Body of pancreas (tissue), 4 donors: Measurements from ENCODE around the gene ZNF546. TPM values are rescaled to one million over a fixed set of nuclear protein-coding genes. Genes with fewer than 3 reads are reported as not detected.
"Not testable (repeated sequence)": the region's sequence is repeated elsewhere in the genome, so short reads cannot be mapped to it uniquely, and the experiment has no call there.

ENCODE experiments used
- ATAC-seq: fragments of 150-250 bp; one replicate; pipeline ENCODE4 v1.9.1; 2016
- DNase-seq, 4 donors: peaks; one replicate each; pipeline ENCODE4 v3.0.0-alpha.2; 2019
- H3K27ac ChIP-seq, 4 donors: fragments of 200-600 bp; sonication (generic); 1 replicate in 3 of 4; 2 replicates in 1 of 4; pipeline versions ENCODE4 v1.5.1 to v1.6.1; 2016 to 2019; ENCODE audit warnings: mild to moderate bottlenecking in 1 of 4, mixed read lengths in 1 of 4, moderate library complexity in 1 of 4
- H3K27me3 ChIP-seq, 2 donors: fragments of 200-600 bp; sonication (generic); one replicate each; pipeline ENCODE4 v1.6.0; 2016; ENCODE audit warnings: mild to moderate bottlenecking in 1 of 2
- H3K36me3 ChIP-seq, 2 donors: fragments of 200-600 bp; sonication (generic); replicated peaks in 1 of 2; 2 replicates each; pipeline ENCODE4 v1.5.1; 2016; ENCODE audit warnings: low read depth in 2 of 2; ENCODE audit not compliant: insufficient read depth in 1 of 2
- H3K4me1 ChIP-seq: fragments of 200-600 bp; sonication (generic); one replicate; pipeline ENCODE4 v1.6.0; 2016
- H3K4me3 ChIP-seq, 2 donors: fragments of 200-600 bp; sonication (generic); 1 replicate in 1 of 2; 2 replicates in 1 of 2; pipeline ENCODE4 v1.5.1; 2016 to 2019
- H3K9me3 ChIP-seq, 3 donors: fragments of 200-600 bp; sonication (generic); 1 replicate in 2 of 3; 2 replicates in 1 of 3; pipeline ENCODE4 v1.5.1; 2016
- CTCF ChIP-seq, 7 experiments: fragments of 450-650 bp in 4 of 7; fragments of 200-600 bp in 3 of 7; sonication (generic) in 3 of 7; IDR thresholded peaks; one replicate each; pipeline ENCODE4 v1.5.1; 2016 to 2019; ENCODE audit warnings: antibody characterized with exemption in 7 of 7
- POLR2A ChIP-seq, 3 donors: fragments of 450-650 bp; IDR thresholded peaks; one replicate each; pipeline ENCODE4 v1.6.1; 2016; ENCODE audit warnings: antibody characterized with exemption in 3 of 3, mild to moderate bottlenecking in 2 of 3
- WGBS, 2 donors: methylation state at CpG; one replicate each; pipeline ENCODE4 v1.1.5; 2017; 5-methylcytosine and 5-hydroxymethylcytosine counted together
- intact Hi-C: fragments of 100-400 bp; cut with DNase I; formaldehyde crosslinking; loops from one replicate; pipeline ENCODE4 v1.15.1; 2023
- total RNA-seq, 2 donors: library from RNA; depleted of rRNA; stranded (reverse); fragments of >200 nt; gene quantifications; one replicate each; pipeline ENCODE4 v1.1.0, GENCODE V29; 2016

Gene ZNF546
- total RNA-seq, 2 donors from 2014 or later, result 0.66 to 2.6 TPM

DNA sequence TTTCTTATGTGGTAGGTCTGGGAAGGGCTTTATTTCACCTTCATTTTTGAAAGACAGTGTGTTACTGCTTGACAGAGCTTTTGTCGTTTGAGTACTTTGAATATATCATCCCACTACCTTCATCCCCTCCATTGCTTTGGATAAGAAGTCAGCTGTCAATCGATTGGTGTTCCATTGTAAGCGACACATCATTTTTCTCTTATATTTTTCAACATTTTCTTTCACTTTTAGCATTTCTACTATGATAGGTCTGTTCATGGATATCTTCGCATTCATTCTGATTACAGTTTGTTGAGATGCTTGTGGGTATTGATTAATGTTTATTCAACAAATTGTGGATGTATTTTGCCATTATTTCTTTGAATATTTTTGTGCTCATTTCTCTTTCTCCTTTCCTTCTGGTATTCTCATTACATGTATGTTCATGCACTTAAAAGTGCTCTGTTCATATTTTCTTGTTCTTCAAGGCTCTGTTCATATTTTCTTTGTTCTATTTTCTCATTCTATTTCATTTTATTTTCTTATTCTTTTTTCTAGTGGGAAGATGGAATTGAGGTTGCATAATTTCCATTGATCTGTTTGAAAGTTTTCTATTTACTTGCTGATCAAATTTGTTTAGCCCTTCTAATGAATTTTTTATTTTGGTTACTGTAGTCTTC lies 29.2 kb downstream of the ZNF546 start:
- DNase-seq, result no peak
- no peaks in the 10 kb centered on the region for H3K27me3 ChIP-seq
- H3K27ac ChIP-seq, result no peak overlapping the region
- H3K4me1 ChIP-seq, result no peaks in the 10 kb centered on the region
- WGBS, 2 donors, result 91 to 95% methylated on average over 4 of the region's 4 CpGs
- TF ChIP-seq CTCF (IDR thresholded peaks at IDR 0.05) (no peak), POLR2A (IDR thresholded peaks at IDR 0.05) (no peak)
- intact Hi-C loops, result no loop called here
- no peak for ATAC-seq
- no peak overlapping the region for H3K4me3 ChIP-seq
- H3K9me3 ChIP-seq, result peaks cover 0 to 68% (median 2%) of the 10 kb centered on the region in 3 donors
- H3K36me3 ChIP-seq, result no peaks in the 10 kb centered on the region

DNA sequence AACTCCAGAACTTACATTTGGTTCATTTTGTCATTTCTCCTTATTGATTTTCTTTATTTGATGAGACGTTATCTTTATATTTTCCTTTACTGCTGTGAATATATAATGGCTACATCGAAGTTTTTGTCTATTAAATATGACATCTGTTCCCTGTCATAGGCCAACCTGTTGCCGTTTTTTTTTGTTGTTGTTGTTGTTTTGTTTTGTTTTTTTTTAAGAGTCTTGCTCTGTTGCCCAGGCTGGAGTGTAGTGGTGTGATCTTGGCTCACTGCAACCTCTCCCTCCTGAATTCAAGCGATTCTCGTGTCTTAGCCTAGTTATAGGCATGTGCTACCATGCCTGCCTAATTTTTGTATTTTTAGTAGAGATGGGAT lies 29.7 kb downstream of the ZNF546 start:
- Histone ChIP-seq H3K27me3 (no peaks in the 10 kb centered on the region), H3K36me3 (no peaks in the 10 kb centered on the region), H3K4me3 (no peak overlapping the region), H3K4me1 (no peaks in the 10 kb centered on the region), H3K27ac (no peak overlapping the region), H3K9me3 (peaks cover 0 to 73% (median 2%) of the 10 kb centered on the region in 3 donors)
- TF ChIP-seq POLR2A (IDR thresholded peaks at IDR 0.05) (no peak), CTCF (IDR thresholded peaks at IDR 0.05) (no peak)
- intact Hi-C loops, result no loop called here
- no peak for DNase-seq
- 93% methylated on average over 5 of the region's 5 CpGs for WGBS, 2 donors
- ATAC-seq, result no peak

- Histone ChIP-seq H3K27me3 (no peaks in the 10 kb centered on the region), H3K4me3 (no peak overlapping the region), H3K4me1 (no peaks in the 10 kb centered on the region), H3K36me3 (no peaks in the 10 kb centered on the region), H3K9me3 (peaks cover 0 to 70% (median 5%) of the 10 kb centered on the region in 3 donors), H3K27ac (no peak overlapping the region)
- intact Hi-C loops, result no loop called here
- DNase-seq, result no peak
- TF ChIP-seq POLR2A (IDR thresholded peaks at IDR 0.05) (no peak), CTCF (IDR thresholded peaks at IDR 0.05) (no peak)
- 93 to 98% methylated on average over 2 of the region's 2 CpGs for WGBS, 2 donors
- ATAC-seq, result no peak
These were observed 37.2 kb downstream of the ZNF546 start for GRCh38 chr19:40033989-40034560.

DNA sequence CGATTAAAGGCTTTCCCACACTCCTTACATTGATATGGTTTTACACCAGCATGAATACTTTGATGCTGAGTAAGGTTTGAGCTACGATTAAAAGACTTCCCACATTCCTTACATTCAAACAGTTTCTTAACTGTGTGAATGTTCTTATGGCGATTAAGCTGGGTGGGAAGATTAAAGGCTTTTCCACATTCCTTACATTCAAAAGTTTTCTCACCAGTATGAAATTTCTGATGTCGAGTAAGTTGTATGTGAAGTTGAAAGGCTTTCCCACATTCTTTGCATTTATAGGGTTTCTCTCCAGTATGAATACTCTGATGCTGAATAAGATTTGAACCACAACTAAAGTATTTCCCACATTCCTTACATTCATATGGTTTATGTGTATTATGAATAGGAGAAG lies 39.1 kb downstream of the ZNF546 start:
- DNase-seq (no peak), ATAC-seq (no peak)
- intact Hi-C loops, result no loop called here
- Histone ChIP-seq H3K27me3 (no peaks in the 10 kb centered on the region), H3K4me1 (no peaks in the 10 kb centered on the region), H3K27ac (no peak overlapping the region), H3K9me3 (peaks cover 0 to 60% (median 3%) of the 10 kb centered on the region in 3 donors), H3K36me3 (no peaks in the 10 kb centered on the region), H3K4me3 (no peak overlapping the region)
- 96% methylated on average over 4 of the region's 4 CpGs for WGBS, 2 donors
- no peak for TF ChIP-seq POLR2A (IDR thresholded peaks at IDR 0.05)

GRCh38 chr19:40038047-40038446 lies 41.2 kb downstream of the ZNF546 start:
- H3K36me3 ChIP-seq, H3K4me1 ChIP-seq, DNase-seq, H3K27ac ChIP-seq, H3K4me3 ChIP-seq, ATAC-seq, H3K27me3 ChIP-seq, intact Hi-C loops: not testable (repeated sequence)
- peaks cover 0 to 41% (median 3%) of the 10 kb centered on the region in 3 donors for H3K9me3 ChIP-seq
- 98 to 100% methylated on average over 1 to 3 of the region's 3 CpGs for WGBS, 2 donors

DNA sequence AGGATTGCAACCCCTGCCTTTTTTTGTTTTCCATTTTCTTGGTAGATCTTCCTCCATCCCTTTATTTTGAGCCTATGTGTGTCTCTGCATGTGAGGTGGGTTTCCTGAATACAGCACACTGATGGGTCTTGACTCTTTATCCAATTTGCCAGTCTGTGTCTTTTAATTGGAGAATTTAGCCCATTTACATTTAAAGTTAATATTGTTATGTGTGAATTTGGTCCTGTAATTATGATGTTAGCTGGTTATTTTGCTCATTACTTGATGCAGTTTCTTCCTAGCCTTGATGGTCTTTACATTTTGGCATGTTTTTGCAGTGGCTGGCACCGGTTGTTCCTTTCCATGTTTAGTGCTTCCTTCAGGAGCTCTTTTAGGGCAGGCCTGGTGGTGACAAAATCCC lies 44.9 kb downstream of the ZNF546 start:
- H3K27me3 ChIP-seq, ATAC-seq, intact Hi-C loops, DNase-seq, H3K4me1 ChIP-seq, H3K27ac ChIP-seq, H3K4me3 ChIP-seq: not testable (repeated sequence)
- H3K36me3 ChIP-seq, result peaks cover 0 to 17% of the 10 kb centered on the region in 2 donors
- H3K9me3 ChIP-seq, result peaks cover 0 to 43% (median 0%) of the 10 kb centered on the region in 3 donors
- 97 to 100% methylated on average over 1 of the region's 1 CpG for WGBS, 2 donors
